Measurements from ENCODE around the gene RAI14. TPM values are rescaled to one million over a fixed set of nuclear protein-coding genes. Genes with fewer than 3 reads are reported as not detected.

Gene RAI14
- total RNA-seq, 4 donors from 2014 or later: 1.1 to 3.6 (median 1.7) TPM

DNA sequence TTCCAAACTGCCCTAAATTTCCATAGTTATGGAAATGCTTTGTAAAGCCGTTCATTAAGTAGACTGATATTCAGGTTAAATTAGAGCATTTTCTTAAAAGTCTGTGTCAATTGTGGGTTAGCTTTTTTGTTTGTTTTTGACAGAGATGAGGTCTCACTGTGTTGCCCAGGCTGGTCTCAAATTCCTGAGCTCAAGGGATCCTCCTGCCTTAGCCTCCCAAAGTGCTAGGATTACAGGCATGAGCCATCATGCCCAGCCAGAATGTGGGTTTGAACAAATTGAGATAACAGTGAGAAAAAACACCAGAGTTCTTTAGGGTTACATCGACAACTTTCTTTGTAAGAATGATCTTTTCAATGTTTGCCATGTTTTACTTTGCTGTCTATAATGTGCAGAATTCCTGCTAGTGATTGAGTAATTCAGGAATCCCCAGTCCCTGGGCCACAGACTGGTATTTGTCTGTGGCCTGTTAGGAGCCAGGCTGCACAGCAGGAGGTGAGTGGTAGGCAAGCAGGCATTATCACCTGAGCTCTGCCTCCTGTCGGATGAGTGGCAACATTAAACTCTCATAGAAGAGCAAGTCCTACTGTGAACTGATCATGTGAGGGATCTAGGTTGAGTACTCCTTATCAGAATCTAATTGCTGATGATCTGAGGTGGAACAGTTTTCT lies 80.5 kb downstream of the RAI14 start:
- intact Hi-C loops (cut with DNase I; ENCODE audit: low total_unique reads): no loop called here
- in situ Hi-C loops (cut with MboI; ENCODE audit: low sequenced_read_pairs in 4 of 4): no loop called here
- Histone ChIP-seq H3K27ac (no peak overlapping the region), H3K9me3 (no peaks in the 10 kb centered on the region), H3K4me1 (no peaks in the 10 kb centered on the region), H3K27me3 (no peaks in the 10 kb centered on the region), H3K4me3 (no peak overlapping the region), H3K36me3 (no peaks in the 10 kb centered on the region)
- TF ChIP-seq, protein P1, sequence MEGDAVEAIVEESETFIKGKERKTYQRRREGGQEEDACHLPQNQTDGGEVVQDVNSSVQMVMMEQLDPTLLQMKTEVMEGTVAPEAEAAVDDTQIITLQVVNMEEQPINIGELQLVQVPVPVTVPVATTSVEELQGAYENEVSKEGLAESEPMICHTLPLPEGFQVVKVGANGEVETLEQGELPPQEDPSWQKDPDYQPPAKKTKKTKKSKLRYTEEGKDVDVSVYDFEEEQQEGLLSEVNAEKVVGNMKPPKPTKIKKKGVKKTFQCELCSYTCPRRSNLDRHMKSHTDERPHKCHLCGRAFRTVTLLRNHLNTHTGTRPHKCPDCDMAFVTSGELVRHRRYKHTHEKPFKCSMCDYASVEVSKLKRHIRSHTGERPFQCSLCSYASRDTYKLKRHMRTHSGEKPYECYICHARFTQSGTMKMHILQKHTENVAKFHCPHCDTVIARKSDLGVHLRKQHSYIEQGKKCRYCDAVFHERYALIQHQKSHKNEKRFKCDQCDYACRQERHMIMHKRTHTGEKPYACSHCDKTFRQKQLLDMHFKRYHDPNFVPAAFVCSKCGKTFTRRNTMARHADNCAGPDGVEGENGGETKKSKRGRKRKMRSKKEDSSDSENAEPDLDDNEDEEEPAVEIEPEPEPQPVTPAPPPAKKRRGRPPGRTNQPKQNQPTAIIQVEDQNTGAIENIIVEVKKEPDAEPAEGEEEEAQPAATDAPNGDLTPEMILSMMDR (IDR thresholded peaks at IDR 0.05 in 4 of 5, conservative IDR thresholded peaks at IDR 0.05 in 1 of 5): no peak
- TF ChIP-seq POLR2A (IDR thresholded peaks at IDR 0.05): no peak
- DNase-seq: no peak
- ATAC-seq: no peak

DNA sequence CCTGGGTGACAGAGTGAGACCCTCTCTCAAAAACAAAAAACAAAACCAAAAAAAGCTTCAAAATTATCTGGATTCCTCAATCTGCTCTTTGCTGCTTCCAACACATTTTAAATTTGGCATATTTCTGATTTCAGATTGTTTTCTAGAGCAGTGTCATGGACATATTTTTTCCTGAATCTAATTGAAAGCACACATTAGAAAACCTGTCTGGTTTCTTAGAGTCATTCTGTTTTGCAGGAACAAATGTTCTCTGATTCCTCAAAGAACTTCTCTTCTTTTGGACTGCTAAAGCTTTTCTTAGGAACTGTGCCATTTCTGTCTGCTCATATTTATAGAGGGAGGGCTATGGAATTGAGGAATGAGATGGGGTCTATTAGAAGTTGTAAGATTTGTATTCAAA lies 81.6 kb downstream of the RAI14 start:
- DNase-seq (no peak), ATAC-seq (no peak)
- no peak overlapping the region for H3K27ac ChIP-seq
- H3K36me3 ChIP-seq: no peaks in the 10 kb centered on the region
- in situ Hi-C loops (cut with MboI; ENCODE audit: low sequenced_read_pairs in 4 of 4): no loop called here
- no peak overlapping the region for H3K4me3 ChIP-seq
- H3K4me1 ChIP-seq: no peaks in the 10 kb centered on the region
- no peaks in the 10 kb centered on the region for H3K9me3 ChIP-seq
- TF ChIP-seq POLR2A (IDR thresholded peaks at IDR 0.05): no peak
- TF ChIP-seq, protein P1 (IDR thresholded peaks at IDR 0.05 in 4 of 5, conservative IDR thresholded peaks at IDR 0.05 in 1 of 5): no peak
- no peaks in the 10 kb centered on the region for H3K27me3 ChIP-seq
- intact Hi-C loops (cut with DNase I; ENCODE audit: low total_unique reads): no loop called here

DNA sequence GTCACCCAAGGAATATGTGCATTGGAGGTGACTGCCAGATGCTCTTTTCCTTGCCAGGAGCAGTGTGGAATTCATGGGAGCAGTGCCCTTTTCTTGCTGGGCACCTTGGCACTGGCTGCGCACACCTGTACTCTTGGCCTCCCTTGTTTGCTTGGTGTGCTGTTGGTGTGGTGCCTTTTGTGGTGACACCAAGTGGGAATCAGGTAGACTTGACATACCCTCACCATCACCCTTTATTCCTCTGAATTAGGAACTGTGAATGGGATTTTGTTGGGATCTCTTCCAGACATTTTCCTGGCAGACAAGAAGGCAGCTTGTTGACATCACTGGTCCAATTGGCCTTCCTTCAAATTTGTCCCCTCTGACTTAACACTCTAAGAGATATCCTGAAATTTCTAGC lies 82.3 kb downstream of the RAI14 start:
- ATAC-seq (no peak), DNase-seq (no peak)
- no peak for TF ChIP-seq POLR2A (IDR thresholded peaks at IDR 0.05)
- TF ChIP-seq, protein P1 (IDR thresholded peaks at IDR 0.05 in 4 of 5, conservative IDR thresholded peaks at IDR 0.05 in 1 of 5): no peak
- Histone ChIP-seq H3K4me3 (no peak overlapping the region), H3K27ac (no peak overlapping the region), H3K27me3 (no peaks in the 10 kb centered on the region), H3K36me3 (no peaks in the 10 kb centered on the region), H3K9me3 (no peaks in the 10 kb centered on the region), H3K4me1 (no peaks in the 10 kb centered on the region)
- intact Hi-C loops (cut with DNase I; ENCODE audit: low total_unique reads) (no loop called here), in situ Hi-C loops (cut with MboI; ENCODE audit: low sequenced_read_pairs in 4 of 4) (no loop called here)

DNA sequence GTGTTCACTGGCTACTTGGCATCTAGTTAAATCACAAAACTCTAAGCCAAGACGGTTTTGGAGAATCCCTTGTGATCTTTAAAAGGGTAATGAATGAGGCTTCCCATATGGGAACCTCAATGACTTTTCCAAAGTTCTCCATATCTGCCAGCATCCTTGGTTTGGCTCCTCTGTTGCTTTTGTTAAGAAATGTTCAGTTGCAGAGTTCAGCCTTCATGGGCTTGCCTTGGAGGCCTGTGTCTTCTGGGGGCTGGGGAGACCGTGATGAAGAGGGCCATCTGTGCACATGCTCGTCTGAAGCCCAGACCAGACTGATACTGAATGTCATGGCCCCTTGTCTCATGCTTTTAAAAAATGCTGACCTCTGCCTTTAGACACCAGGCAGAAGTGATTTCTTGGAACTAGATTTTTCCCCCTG lies 84.3 kb downstream of the RAI14 start:
- no peak for TF ChIP-seq POLR2A (IDR thresholded peaks at IDR 0.05)
- TF ChIP-seq, protein P1 (IDR thresholded peaks at IDR 0.05 in 4 of 5, conservative IDR thresholded peaks at IDR 0.05 in 1 of 5): no peak
- H3K9me3 ChIP-seq: no peaks in the 10 kb centered on the region
- H3K4me1 ChIP-seq: no peaks in the 10 kb centered on the region
- H3K27me3 ChIP-seq: no peaks in the 10 kb centered on the region
- ATAC-seq (no peak), DNase-seq (no peak)
- no peak overlapping the region for H3K4me3 ChIP-seq
- no peaks in the 10 kb centered on the region for H3K36me3 ChIP-seq
- in situ Hi-C loops (cut with MboI; ENCODE audit: low sequenced_read_pairs in 4 of 4) (no loop called here), intact Hi-C loops (cut with DNase I; ENCODE audit: low total_unique reads) (no loop called here)
- H3K27ac ChIP-seq: no peak overlapping the region

DNA sequence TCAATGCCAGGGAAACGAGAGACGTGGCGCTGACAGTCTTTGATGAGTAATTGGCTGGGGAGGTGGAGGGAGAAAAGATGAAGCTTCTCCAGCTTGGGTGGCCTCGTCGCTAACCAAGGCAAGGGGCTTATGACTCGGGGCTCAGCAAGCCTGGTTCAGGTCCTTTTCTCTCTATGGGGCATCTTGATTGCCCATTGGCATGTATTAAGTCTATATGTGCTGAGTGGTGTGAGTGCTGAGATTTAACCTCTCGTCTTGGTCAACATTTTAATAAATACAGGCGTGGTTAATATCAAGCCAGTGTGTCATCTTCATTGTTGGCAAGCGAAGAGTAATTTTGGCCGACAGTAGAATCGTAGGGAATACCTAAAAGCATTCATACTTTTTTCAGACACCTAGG lies 85.9 kb downstream of the RAI14 start:
- ATAC-seq (no peak), DNase-seq (no peak)
- no peak for TF ChIP-seq POLR2A (IDR thresholded peaks at IDR 0.05)
- TF ChIP-seq, protein P1 (IDR thresholded peaks at IDR 0.05 in 4 of 5, conservative IDR thresholded peaks at IDR 0.05 in 1 of 5): no peak
- Histone ChIP-seq H3K27ac (no peak overlapping the region), H3K36me3 (no peaks in the 10 kb centered on the region), H3K27me3 (no peaks in the 10 kb centered on the region), H3K4me3 (no peak overlapping the region), H3K4me1 (no peaks in the 10 kb centered on the region), H3K9me3 (no peaks in the 10 kb centered on the region)
- in situ Hi-C loops (cut with MboI; ENCODE audit: low sequenced_read_pairs in 4 of 4) (no loop called here), intact Hi-C loops (cut with DNase I; ENCODE audit: low total_unique reads) (no loop called here)
